GM21737 (cell line): Measurements from ENCODE around the gene EDEM3.
"Not testable (repeated sequence)": the region's sequence is repeated elsewhere in the genome, so short reads cannot be mapped to it uniquely, and the experiment has no call there.

Experiments
- ATAC-seq: cut with Tn5 transposase; IDR thresholded peaks from one replicate; pipeline ENCODE4 v1.9.1; 2021; ENCODE audit warnings: mild to moderate bottlenecking, moderate library complexity; ENCODE audit not compliant: unreplicated experiment

The EDEM3 gene

DNA sequence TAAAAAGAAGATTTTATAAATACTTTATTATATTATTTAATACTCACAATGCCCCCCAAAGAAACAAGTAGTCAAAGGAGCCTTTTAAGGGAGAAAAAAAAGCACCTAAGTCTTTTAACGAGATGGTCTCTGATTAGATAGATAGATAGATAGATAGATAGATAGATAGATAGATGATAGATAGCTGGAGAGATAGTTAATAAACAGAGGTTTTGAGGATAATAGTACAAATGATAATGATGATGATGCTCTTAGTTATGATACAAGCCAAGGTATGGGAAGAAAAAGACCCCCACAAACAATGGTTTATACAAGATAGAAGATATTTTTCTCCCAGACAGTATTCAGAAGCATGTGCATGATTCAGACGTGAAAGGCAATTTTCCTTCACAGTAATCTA, 14.6 kb upstream of the EDEM3 start:
- ATAC-seq, result no peak

- ATAC-seq, result no peak
Observed at GRCh38 chr1:184768467-184768866, 13.8 kb upstream of the EDEM3 start.

DNA sequence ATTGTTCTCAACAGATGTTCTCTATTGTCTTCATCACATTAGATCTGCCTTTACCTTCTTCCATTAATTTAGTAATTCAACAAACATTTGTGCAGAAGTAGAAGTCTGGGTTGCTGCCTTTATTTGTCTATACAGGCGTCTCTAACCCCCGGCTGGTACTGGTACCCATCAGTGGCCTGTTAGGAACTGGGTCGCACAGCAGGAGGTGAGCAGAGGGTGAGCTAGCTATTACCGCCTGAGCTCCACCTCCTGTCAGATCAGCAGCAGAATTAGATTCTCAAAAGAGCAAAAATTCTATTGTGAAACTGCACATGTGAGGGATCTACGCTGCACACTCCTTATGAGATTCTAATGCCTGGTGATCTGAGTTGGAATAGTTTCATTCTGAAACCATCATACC, 12.9 kb upstream of the EDEM3 start:
- ATAC-seq, result no peak

- no peak for ATAC-seq
Observed at GRCh38 chr1:184764483-184764882, 9.8 kb upstream of the EDEM3 start.

- not testable (repeated sequence) for ATAC-seq
Observed at GRCh38 chr1:184763520-184763919, 8.9 kb upstream of the EDEM3 start.

DNA sequence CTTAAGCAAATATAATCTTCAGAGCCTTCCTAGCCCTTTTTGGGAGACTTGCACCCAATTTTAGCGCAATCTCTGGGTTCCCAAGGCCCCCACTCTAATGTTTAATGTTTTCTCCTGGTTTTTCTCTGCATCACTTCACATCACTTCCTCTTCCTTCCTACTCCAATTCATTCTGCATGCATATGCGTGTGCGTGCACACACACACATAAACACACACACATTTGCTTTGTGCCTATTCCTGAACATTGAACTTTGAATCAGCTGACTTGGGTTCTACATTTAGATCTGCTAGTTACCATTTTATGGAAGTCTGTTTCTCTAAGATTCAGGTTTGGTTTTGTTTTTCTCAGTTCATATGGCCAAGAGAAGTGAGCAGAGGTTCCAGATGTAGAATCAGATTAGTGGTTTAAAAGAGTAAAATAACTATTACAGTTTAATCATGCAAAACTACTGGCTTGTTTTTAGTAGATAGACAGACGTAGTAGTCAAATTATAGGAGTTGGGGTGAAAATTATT, 7.4 kb upstream of the EDEM3 start:
- ATAC-seq, result no peak

DNA sequence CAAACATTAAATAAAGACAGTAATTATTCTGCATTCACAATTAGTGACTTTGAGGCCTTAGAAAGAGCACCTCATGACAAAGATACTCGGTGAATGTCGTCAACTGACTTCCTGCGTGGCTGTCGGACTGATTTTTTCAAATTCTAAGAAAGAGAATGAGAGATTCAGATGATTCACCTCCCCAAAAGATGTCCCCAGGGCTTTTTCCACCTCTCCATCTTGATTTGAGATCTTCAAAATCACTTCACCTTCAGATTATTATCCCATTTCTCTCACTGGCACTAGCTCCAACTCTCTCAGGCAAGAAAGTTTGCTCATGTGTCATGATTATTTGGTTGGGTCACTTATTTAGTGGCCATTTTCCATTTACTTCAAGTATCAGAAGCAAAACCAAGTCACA, 5.0 kb upstream of the EDEM3 start:
- no peak for ATAC-seq

DNA sequence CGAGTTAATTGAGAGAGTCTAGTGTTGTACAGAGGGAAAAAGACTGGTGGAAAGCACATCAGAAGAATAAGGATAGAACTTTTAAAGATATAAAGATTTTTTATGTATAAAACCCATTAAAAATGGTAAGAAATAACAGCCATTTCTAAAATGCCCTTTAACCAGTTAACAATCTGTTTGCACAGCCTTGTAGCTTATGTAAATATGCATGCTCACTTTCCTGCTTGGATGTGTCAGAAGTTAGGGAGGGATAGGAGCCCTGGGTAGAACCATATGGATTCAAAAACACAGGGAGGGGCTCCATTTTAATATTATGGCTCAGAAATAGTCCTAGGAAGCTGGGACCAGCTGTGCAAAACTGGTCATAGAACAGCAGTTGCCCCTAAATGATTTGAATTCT, 4.5 kb upstream of the EDEM3 start:
- no peak for ATAC-seq

DNA sequence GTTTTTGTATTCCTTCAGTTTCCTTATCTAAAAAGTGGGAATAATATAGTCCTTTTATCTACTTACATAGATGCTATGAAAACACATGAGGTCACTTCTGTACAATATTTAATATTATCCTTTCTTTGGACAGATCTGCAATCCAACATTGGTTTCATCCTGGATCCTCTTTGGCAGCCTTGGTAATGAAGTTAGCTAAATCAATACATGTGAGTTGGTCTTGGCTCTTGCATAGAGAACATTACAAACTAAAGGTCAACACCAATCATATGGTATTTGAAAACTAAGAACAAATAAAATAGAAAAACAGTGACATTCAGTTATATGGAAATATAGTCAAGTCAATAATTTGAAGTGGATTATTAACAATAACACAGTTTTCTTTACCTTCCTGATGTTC, 3.2 kb upstream of the EDEM3 start:
- ATAC-seq, result no peak

- ATAC-seq, result no peak
Observed at GRCh38 chr1:184757406-184757805, 2.7 kb upstream of the EDEM3 start.

GRCh38 chr1:184755226-184756065, 788 bp upstream of the EDEM3 start:
- no peak for ATAC-seq

DNA sequence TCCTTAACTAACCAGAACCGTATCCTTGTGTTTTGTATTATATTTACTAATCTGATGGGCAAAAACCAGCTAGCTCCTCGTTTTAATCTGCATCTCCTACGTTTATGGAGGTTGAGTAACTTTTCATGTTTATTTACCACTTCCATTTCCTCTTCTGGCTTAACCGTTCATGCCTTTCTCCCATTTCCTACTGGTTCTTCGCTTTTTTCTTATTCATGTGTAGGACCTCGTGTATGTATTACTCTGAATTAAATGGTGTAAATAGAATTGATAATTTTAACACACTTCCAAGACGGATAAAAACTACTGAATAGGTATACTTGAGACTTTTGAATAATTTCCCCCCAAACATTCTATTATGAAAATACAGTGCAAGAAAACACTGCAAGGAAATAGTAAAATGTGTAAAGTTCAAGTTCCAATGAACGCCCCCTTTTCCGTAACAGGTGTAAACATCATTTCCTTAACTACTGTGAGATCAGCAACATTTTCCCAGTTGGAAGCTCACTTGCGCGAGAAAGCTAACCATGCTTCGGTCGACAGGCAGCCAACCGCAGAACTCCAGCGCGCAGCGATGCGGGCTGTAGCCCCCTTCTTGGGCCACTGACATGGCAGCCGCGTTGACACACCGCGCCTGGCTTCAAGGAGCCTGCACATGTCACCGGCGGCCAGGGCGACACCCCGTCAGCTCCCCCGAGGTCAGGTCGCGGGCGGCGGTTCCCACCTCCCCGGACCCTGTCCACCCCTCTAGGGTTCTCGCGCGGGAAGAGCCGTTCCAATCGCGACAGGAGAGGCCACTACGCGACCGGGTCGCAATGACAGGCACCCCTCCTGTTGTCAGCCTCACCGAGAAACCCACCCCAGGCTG, 816 bp downstream of the EDEM3 start:
- ATAC-seq, result peak; percentile 9

GRCh38 chr1:184753117-184753516, 1.5 kb downstream of the EDEM3 start:
- no peak for ATAC-seq

DNA sequence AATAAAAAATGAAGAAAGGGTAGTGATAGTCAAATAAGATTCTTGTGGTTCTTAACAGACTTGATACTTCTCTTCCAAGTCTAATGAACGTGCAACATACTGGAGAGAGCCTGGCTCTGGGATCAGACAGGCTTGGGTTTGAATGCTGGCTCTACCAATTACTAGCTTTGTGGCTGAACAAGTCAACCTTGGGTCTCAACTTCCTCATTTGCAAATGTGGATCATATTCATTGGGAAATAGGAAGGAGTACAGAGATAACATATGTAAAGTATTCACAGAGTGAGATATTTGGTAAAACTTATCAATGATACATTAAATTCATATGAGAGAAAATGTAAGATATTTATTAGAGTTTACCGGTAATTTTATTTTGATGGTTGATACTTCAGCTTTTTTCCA, 2.0 kb downstream of the EDEM3 start:
- ATAC-seq, result no peak

DNA sequence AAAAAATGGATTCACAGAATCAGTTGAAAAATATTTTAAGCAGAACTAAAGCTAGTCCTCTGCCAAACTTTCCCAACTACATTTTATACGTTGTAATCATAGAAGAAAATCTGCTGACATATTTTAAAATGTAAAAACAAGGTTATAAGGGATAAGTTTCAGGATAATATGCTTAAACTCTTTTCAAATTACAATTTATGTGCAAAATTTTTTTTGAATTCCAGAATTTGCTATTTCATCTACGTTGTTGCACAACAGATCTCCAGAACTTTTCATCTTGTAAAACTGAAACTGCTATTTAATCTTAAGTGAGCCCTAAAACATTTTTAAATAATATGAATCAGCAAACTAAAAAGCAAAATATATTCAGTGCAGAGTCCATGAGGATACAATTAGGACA, 5.9 kb downstream of the EDEM3 start:
- ATAC-seq, result no peak

GRCh38 chr1:184747089-184747955, 7.3 kb downstream of the EDEM3 start:
- ATAC-seq, result peak; percentile 66

DNA sequence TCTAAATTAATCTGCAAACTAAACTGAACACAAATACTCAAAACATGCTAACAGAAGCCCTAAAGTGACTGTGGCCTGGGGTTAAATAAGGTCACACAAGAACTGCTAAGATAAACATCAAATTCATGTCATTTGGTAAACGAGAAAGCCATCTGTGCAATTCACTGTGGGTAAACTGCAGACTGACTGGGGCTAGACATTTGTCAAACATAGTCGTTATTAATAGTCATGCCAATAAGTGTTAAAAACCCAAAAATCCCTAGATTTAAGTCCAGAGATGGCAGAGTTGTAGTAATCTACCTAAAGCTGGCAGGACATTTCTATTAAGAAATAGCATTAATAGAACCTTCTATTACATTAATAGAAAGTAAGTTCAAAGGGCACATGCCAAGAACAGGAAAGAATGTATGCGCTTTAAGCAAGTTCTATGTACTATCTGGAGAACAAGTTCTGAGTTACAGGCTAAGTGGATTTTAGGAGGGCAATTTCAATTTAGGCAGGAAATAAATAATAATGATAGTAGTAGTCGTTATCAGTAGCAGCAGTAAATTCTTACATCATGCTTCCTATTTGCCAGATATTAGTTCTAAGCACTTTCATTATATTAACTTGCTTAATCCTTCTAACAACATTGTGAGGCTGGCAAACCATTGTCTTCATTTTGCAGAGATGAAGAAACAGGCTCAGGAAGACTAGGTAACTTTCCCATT, 8.6 kb downstream of the EDEM3 start:
- ATAC-seq, result no peak

DNA sequence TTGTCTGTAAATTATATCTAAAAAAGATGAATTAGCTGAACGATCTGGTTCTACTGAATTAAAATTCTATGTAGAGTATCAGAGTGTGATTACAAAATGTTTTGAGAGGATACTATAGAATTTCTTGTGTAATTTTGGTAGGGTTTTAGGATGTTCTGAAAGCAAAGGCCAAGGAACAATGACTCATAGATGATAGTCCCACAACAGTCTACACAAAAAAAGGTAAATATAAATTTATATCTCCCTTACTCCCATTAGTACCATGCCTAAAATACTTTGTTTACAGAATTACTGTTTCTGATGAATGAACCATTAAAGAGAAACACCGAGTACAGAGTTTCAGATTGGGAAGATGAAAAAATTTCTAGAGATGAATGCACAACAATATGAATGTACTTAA, 9.5 kb downstream of the EDEM3 start:
- no peak for ATAC-seq

DNA sequence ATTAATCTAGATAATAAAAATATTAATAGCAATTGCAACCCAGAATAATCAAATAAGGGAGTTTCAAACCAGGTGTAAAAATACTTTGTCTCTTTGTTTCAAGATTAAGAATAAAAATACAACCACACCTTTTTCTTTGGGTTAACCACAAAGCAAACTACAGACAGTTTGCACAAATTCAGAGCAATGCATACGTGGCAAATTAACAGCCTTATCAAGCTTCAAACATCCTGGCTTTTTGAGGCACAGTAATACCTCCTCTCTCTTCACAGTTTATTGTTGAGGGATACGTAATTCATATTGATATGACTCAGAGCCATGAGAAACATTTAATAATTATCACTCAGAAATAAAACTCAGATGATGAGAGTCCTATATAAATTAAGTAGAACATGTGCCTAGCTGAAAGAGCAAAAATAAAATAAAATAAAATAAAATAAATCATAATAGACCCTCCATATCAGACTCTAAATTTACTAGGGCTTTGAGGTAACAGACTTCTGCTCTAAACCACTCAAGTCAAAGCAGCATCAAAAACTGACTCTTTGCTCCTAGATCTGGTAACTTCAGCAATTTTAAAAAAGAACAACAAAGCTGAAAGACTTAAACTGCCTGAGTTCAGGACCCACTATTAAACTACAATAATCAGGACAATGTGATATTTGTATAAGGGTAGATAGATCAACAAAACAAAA, 11.4 kb downstream of the EDEM3 start:
- ATAC-seq, result peak; percentile 49

- ATAC-seq, result no peak
Observed at GRCh38 chr1:184740344-184740743, 14.3 kb downstream of the EDEM3 start.
